ENCODE measurements around the gene C1QTNF6. TPM values are rescaled to one million over a fixed set of nuclear protein-coding genes. Genes with fewer than 3 reads are reported as not detected.

The C1QTNF6 gene
- polyA plus RNA-seq, 1 of the 3 experiments (the other 2 are of a cell fraction): 47.7 TPM

DNA sequence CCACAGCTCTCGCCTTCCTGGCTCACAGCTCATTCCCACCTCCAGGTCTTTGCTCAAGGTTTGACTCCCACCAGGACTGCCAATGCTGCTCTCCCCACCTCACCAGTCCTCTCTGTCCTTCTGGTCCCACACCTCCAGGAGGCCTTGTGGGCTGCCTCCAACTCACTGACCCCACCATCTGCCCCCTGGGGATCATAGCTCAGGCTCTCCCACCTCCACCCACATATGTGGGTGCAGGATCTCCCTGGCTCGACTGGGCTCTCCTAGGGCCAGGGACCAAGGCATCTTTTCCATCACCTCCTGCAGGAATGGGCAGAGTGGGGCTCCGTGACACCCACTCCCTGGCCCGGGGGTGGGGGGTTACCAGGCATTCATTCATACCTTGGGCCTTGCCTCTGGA is 38.0 kb upstream of the C1QTNF6 start:
- H3K27me3 ChIP-seq (ENCODE audit: insufficient read depth): no peaks in the 10 kb centered on the region
- H2AFZ ChIP-seq (ENCODE audit: low read depth): no peak overlapping the region
- H3K9me2 ChIP-seq: no peaks in the 10 kb centered on the region
- ChIA-PET CTCF (interaction anchor here (0.9 to 2.1 kb wide), 7 partner anchors 9 to 388 kb away, joined by 3 to 10 read pairs (median 3); no protein-coding TSS in a partner anchor), POLR2A (no interaction called here)
- H3K36me3 ChIP-seq (replicated peaks in 1 of 2; ENCODE audit: control insufficient read depth in 1 of 2, insufficient read depth in 2 of 2, low read length in 1 of 2): no peaks in the 10 kb centered on the region
- no peak for DNase-seq
- no peaks in the 10 kb centered on the region for H3K79me2 ChIP-seq (ENCODE audit: insufficient read depth)
- WGBS (ENCODE audit: low lambda C conversion rate): 90% methylated on average over 2 of the region's 4 CpGs
- peaks cover 15 to 22% of the 10 kb centered on the region in 2 experiments; a peak in 3 of 4 replicates for H3K4me1 ChIP-seq (ENCODE audit: control insufficient read depth in 1 of 2, insufficient read depth in 2 of 2, low read depth in 1 of 2, low read length in 1 of 2)
- no peak overlapping the region for H3K9ac ChIP-seq
- no peak overlapping the region for H3K27ac ChIP-seq (ENCODE audit: low read depth in 2 of 2, low read length in 1 of 2)
- no peak for TF ChIP-seq RCOR1 (IDR thresholded peaks at IDR 0.05; ENCODE audit: low read length)
- TF ChIP-seq NFIC (IDR thresholded peaks at IDR 0.05; ENCODE audit: borderline replicate concordance): no peak
- TF ChIP-seq ELF1 (IDR thresholded peaks at IDR 0.05): no peak
- TF ChIP-seq FOXM1 (IDR thresholded peaks at IDR 0.05; ENCODE audit: low read depth): no peak
- H3K4me3 ChIP-seq (ENCODE audit: low read depth in 2 of 2, low read length in 1 of 2): no peak overlapping the region
- H3K4me2 ChIP-seq: no peak overlapping the region
- H3K9me3 ChIP-seq: no peaks in the 10 kb centered on the region
- no peaks in the 10 kb centered on the region for H4K20me1 ChIP-seq (ENCODE audit: insufficient read depth)
- peaks cover 23% of the 10 kb centered on the region for H3F3A ChIP-seq (replicated peaks; ENCODE audit: insufficient read depth)

DNA sequence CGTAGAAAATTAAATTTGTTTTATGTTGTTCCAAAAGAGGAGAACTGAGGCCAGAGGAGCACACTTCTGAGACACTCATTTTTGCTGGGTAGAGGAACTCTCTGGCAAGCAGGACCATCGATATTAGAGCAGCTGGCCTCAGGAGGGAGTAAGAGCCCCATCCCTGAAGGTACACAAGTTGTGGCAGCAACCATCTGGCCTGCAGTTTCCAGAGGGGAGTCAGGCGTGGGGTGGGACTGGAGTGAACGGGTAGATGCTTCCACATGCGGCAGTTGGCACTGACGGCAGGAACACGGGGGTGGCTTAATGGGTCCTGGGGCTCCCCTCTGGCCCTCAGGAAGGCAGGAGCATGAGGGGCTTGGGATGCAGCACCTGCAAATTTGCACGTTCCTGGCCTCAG is 37.4 kb upstream of the C1QTNF6 start:
- no peaks in the 10 kb centered on the region for H3K36me3 ChIP-seq (replicated peaks in 1 of 2; ENCODE audit: control insufficient read depth in 1 of 2, insufficient read depth in 2 of 2, low read length in 1 of 2)
- H3K79me2 ChIP-seq (ENCODE audit: insufficient read depth): no peaks in the 10 kb centered on the region
- ChIA-PET CTCF (interaction anchor here (1.0 to 3.4 kb wide), 8 partner anchors 8 to 387 kb away, joined by 3 to 10 read pairs (median 3); no protein-coding TSS in a partner anchor), POLR2A (no interaction called here)
- peaks cover 22% of the 10 kb centered on the region for H3F3A ChIP-seq (replicated peaks; ENCODE audit: insufficient read depth)
- H3K4me1 ChIP-seq (ENCODE audit: control insufficient read depth in 1 of 2, insufficient read depth in 2 of 2, low read depth in 1 of 2, low read length in 1 of 2): peaks cover 15 to 22% of the 10 kb centered on the region in 2 experiments; a peak in 3 of 4 replicates
- no peaks in the 10 kb centered on the region for H3K27me3 ChIP-seq (ENCODE audit: insufficient read depth)
- no peak overlapping the region for H3K4me3 ChIP-seq (ENCODE audit: low read depth in 2 of 2, low read length in 1 of 2)
- no peak overlapping the region for H3K4me2 ChIP-seq
- TF ChIP-seq SMC3 (IDR thresholded peaks at IDR 0.05; ENCODE audit: low read depth, low read length) (peak; percentile 5; the same call in 1 of the 2 replicates), GABPA (IDR thresholded peaks at IDR 0.05; ENCODE audit: low read depth) (no peak), RXRA (IDR thresholded peaks at IDR 0.05; ENCODE audit: borderline replicate concordance, low read depth) (no peak), RAD21 (IDR thresholded peaks at IDR 0.05; ENCODE audit: low read length) (peak; percentile 53), MEF2A (IDR thresholded peaks at IDR 0.05; ENCODE audit: borderline replicate concordance, low read depth) (no peak), FOXJ3 (CRISPR knock-in tag; IDR thresholded peaks at IDR 0.05) (no peak), FOXM1 (IDR thresholded peaks at IDR 0.05; ENCODE audit: low read depth) (no peak)
- TF ChIP-seq, protein P1, sequence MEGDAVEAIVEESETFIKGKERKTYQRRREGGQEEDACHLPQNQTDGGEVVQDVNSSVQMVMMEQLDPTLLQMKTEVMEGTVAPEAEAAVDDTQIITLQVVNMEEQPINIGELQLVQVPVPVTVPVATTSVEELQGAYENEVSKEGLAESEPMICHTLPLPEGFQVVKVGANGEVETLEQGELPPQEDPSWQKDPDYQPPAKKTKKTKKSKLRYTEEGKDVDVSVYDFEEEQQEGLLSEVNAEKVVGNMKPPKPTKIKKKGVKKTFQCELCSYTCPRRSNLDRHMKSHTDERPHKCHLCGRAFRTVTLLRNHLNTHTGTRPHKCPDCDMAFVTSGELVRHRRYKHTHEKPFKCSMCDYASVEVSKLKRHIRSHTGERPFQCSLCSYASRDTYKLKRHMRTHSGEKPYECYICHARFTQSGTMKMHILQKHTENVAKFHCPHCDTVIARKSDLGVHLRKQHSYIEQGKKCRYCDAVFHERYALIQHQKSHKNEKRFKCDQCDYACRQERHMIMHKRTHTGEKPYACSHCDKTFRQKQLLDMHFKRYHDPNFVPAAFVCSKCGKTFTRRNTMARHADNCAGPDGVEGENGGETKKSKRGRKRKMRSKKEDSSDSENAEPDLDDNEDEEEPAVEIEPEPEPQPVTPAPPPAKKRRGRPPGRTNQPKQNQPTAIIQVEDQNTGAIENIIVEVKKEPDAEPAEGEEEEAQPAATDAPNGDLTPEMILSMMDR (IDR thresholded peaks at IDR 0.05): peak; percentile 40
- TF ChIP-seq, protein P2, sequence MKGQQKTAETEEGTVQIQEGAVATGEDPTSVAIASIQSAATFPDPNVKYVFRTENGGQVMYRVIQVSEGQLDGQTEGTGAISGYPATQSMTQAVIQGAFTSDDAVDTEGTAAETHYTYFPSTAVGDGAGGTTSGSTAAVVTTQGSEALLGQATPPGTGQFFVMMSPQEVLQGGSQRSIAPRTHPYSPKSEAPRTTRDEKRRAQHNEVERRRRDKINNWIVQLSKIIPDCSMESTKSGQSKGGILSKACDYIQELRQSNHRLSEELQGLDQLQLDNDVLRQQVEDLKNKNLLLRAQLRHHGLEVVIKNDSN (IDR thresholded peaks at IDR 0.05; ENCODE audit: borderline replicate concordance, low read depth): no peak
- TF ChIP-seq, protein P3, sequence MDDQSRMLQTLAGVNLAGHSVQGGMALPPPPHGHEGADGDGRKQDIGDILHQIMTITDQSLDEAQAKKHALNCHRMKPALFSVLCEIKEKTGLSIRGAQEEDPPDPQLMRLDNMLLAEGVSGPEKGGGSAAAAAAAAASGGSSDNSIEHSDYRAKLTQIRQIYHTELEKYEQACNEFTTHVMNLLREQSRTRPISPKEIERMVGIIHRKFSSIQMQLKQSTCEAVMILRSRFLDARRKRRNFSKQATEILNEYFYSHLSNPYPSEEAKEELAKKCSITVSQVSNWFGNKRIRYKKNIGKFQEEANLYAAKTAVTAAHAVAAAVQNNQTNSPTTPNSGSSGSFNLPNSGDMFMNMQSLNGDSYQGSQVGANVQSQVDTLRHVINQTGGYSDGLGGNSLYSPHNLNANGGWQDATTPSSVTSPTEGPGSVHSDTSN (IDR thresholded peaks at IDR 0.05): no peak
- TF ChIP-seq, protein P4, sequence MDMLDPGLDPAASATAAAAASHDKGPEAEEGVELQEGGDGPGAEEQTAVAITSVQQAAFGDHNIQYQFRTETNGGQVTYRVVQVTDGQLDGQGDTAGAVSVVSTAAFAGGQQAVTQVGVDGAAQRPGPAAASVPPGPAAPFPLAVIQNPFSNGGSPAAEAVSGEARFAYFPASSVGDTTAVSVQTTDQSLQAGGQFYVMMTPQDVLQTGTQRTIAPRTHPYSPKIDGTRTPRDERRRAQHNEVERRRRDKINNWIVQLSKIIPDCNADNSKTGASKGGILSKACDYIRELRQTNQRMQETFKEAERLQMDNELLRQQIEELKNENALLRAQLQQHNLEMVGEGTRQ (IDR thresholded peaks at IDR 0.05; ENCODE audit: borderline replicate concordance, low read depth, low read length): no peak
- TF ChIP-seq, protein P5, sequence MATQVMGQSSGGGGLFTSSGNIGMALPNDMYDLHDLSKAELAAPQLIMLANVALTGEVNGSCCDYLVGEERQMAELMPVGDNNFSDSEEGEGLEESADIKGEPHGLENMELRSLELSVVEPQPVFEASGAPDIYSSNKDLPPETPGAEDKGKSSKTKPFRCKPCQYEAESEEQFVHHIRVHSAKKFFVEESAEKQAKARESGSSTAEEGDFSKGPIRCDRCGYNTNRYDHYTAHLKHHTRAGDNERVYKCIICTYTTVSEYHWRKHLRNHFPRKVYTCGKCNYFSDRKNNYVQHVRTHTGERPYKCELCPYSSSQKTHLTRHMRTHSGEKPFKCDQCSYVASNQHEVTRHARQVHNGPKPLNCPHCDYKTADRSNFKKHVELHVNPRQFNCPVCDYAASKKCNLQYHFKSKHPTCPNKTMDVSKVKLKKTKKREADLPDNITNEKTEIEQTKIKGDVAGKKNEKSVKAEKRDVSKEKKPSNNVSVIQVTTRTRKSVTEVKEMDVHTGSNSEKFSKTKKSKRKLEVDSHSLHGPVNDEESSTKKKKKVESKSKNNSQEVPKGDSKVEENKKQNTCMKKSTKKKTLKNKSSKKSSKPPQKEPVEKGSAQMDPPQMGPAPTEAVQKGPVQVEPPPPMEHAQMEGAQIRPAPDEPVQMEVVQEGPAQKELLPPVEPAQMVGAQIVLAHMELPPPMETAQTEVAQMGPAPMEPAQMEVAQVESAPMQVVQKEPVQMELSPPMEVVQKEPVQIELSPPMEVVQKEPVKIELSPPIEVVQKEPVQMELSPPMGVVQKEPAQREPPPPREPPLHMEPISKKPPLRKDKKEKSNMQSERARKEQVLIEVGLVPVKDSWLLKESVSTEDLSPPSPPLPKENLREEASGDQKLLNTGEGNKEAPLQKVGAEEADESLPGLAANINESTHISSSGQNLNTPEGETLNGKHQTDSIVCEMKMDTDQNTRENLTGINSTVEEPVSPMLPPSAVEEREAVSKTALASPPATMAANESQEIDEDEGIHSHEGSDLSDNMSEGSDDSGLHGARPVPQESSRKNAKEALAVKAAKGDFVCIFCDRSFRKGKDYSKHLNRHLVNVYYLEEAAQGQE (IDR thresholded peaks at IDR 0.05; ENCODE audit: low read depth, low read length): no peak
- TF ChIP-seq, protein P6, sequence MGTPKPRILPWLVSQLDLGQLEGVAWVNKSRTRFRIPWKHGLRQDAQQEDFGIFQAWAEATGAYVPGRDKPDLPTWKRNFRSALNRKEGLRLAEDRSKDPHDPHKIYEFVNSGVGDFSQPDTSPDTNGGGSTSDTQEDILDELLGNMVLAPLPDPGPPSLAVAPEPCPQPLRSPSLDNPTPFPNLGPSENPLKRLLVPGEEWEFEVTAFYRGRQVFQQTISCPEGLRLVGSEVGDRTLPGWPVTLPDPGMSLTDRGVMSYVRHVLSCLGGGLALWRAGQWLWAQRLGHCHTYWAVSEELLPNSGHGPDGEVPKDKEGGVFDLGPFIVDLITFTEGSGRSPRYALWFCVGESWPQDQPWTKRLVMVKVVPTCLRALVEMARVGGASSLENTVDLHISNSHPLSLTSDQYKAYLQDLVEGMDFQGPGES (IDR thresholded peaks at IDR 0.05; ENCODE audit: low read depth, low read length): no peak
- H3K9ac ChIP-seq: no peak overlapping the region
- no peak overlapping the region for H3K27ac ChIP-seq (ENCODE audit: low read depth in 2 of 2, low read length in 1 of 2)
- no peak overlapping the region for H2AFZ ChIP-seq (ENCODE audit: low read depth)
- H3K9me2 ChIP-seq: no peaks in the 10 kb centered on the region
- no peak for DNase-seq
- WGBS (ENCODE audit: low lambda C conversion rate): 68% methylated on average over 7 of the region's 8 CpGs
- no peaks in the 10 kb centered on the region for H3K9me3 ChIP-seq
- no peaks in the 10 kb centered on the region for H4K20me1 ChIP-seq (ENCODE audit: insufficient read depth)
